DOHH2 (cell line): ENCODE data around the gene KCNJ13.

Source experiments
- CTCF ChIP-seq: fragments of 200-600 bp; sonication (generic); IDR thresholded peaks from one replicate; pipeline ENCODE4 v1.5.1; 2014; ENCODE audit warnings: antibody characterized with exemption, mild to moderate bottlenecking, low read depth, low read length; ENCODE audit not compliant: poor library complexity, severe bottlenecking
- EZH2phosphoT487 ChIP-seq: fragments of 200-600 bp; sonication (generic); IDR thresholded peaks from 2 replicates; pipeline ENCODE4 v1.6.1; 2017; ENCODE audit warnings: borderline replicate concordance, mild to moderate bottlenecking, antibody characterized with exemption, low read length, moderate library complexity, mixed read lengths

DNA sequence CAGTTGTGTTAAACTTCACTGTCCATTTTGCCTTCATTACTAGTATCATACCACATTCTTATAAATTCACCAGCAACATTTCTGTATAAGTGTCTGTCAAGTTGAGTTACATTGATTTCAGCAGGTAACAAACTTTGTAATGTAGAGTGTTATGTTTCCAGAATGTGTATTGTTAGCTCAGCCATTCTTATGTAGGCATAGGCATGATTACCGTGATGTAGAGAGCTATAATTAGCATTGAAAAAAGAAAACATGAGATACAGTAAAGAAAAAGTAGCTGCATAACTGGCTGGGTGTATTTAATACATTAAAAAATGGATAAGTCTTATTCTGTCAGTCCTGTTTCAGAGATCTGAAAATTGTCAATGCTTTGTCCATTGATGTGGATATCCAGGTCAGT is 8.5 kb downstream of the KCNJ13 start:
- TF ChIP-seq CTCF (no peak), EZH2phosphoT487 (no peak)
